Measurements from ENCODE around the gene KCNK3. TPM values are rescaled to one million over a fixed set of nuclear protein-coding genes. Genes with fewer than 3 reads are reported as not detected.

Gene KCNK3
- total RNA-seq, 1 experiment from 2014 or later: 32.8 TPM

DNA sequence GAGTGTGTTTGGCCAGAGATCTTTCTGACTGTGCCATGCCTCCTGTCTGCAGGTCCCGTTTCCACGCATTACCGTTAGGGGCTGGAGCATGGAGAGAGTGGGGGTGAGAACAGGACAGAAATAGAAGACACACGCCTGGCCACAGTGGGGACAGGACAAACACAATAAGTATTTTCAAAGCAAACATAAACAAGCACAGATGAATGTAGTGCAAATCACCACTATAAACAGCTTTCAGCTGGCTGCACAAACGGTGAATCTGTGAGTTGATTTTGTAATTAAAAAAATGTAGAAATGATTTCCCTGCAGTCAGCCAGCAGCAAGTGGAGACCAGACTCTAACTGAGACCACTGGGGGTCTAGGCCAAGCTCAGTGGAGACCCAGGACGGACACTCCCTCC is 6.8 kb downstream of the KCNK3 start:
- CTCF ChIA-PET: no interaction called here
- no TSS peak for BruUV-seq (replicated peaks)
- intact Hi-C loops (cut with micrococcal nuclease; ENCODE audit: unreplicated experiment) (no loop called here), in situ Hi-C loops (cut with HindIII; ENCODE audit: low pct_unique_long_range_greater_than_20kb, low sequenced_read_pairs) (no loop called here)
- Histone ChIP-seq H3K4me1 (ENCODE audit: control insufficient read depth, insufficient read depth, low read length) (peaks cover 6% of the 10 kb centered on the region), H3K4me3 (ENCODE audit: low read depth in 2 of 2, low read length in 2 of 2) (no peak overlapping the region), H3K27me3 (ENCODE audit: control insufficient read depth, insufficient read depth, low read length) (no peaks in the 10 kb centered on the region), H3K9me3 (ENCODE audit: control insufficient read depth, insufficient read depth, low read depth, low read length) (no peaks in the 10 kb centered on the region), H3K27ac (ENCODE audit: low read length) (no peak overlapping the region), H3K36me3 (ENCODE audit: control insufficient read depth, insufficient read depth, low read length) (no peaks in the 10 kb centered on the region)
- DNase-seq (ENCODE audit: low read depth, low spot score) (no peak), ATAC-seq (no peak)
- TF ChIP-seq, protein P1, sequence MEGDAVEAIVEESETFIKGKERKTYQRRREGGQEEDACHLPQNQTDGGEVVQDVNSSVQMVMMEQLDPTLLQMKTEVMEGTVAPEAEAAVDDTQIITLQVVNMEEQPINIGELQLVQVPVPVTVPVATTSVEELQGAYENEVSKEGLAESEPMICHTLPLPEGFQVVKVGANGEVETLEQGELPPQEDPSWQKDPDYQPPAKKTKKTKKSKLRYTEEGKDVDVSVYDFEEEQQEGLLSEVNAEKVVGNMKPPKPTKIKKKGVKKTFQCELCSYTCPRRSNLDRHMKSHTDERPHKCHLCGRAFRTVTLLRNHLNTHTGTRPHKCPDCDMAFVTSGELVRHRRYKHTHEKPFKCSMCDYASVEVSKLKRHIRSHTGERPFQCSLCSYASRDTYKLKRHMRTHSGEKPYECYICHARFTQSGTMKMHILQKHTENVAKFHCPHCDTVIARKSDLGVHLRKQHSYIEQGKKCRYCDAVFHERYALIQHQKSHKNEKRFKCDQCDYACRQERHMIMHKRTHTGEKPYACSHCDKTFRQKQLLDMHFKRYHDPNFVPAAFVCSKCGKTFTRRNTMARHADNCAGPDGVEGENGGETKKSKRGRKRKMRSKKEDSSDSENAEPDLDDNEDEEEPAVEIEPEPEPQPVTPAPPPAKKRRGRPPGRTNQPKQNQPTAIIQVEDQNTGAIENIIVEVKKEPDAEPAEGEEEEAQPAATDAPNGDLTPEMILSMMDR (IDR thresholded peaks at IDR 0.05): no peak
- TF ChIP-seq, protein P2, sequence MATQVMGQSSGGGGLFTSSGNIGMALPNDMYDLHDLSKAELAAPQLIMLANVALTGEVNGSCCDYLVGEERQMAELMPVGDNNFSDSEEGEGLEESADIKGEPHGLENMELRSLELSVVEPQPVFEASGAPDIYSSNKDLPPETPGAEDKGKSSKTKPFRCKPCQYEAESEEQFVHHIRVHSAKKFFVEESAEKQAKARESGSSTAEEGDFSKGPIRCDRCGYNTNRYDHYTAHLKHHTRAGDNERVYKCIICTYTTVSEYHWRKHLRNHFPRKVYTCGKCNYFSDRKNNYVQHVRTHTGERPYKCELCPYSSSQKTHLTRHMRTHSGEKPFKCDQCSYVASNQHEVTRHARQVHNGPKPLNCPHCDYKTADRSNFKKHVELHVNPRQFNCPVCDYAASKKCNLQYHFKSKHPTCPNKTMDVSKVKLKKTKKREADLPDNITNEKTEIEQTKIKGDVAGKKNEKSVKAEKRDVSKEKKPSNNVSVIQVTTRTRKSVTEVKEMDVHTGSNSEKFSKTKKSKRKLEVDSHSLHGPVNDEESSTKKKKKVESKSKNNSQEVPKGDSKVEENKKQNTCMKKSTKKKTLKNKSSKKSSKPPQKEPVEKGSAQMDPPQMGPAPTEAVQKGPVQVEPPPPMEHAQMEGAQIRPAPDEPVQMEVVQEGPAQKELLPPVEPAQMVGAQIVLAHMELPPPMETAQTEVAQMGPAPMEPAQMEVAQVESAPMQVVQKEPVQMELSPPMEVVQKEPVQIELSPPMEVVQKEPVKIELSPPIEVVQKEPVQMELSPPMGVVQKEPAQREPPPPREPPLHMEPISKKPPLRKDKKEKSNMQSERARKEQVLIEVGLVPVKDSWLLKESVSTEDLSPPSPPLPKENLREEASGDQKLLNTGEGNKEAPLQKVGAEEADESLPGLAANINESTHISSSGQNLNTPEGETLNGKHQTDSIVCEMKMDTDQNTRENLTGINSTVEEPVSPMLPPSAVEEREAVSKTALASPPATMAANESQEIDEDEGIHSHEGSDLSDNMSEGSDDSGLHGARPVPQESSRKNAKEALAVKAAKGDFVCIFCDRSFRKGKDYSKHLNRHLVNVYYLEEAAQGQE (IDR thresholded peaks at IDR 0.05; ENCODE audit: insufficient read depth in 1 of 2, low read depth in 2 of 2, low read length in 1 of 2): no peak
- POLR2A ChIA-PET: no interaction called here

DNA sequence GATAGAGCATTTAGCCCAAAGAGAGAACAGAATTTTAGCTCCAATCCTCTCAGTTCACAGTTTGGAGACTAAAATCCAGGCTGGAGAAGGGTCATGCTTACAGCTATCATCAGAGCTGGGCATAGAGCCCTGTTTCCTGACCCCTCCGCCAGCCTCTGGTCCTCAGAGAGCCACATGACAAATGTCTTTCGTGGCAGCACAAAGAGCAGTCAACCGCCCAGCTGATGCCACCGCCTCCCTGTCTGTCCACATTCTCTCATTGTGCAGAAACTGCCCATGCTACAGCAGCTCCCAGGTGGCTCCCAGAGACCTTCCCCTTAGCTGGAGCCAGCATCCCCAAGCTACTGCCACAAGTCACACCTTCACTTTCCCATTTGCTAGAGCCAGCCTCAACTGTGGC is 7.6 kb downstream of the KCNK3 start:
- no peaks in the 10 kb centered on the region for H3K27me3 ChIP-seq (ENCODE audit: control insufficient read depth, insufficient read depth, low read length)
- intact Hi-C loops (cut with micrococcal nuclease; ENCODE audit: unreplicated experiment) (no loop called here), in situ Hi-C loops (cut with HindIII; ENCODE audit: low pct_unique_long_range_greater_than_20kb, low sequenced_read_pairs) (no loop called here)
- H3K4me1 ChIP-seq (ENCODE audit: control insufficient read depth, insufficient read depth, low read length): peaks cover 6% of the 10 kb centered on the region
- TF ChIP-seq, protein P2 (IDR thresholded peaks at IDR 0.05; ENCODE audit: insufficient read depth in 1 of 2, low read depth in 2 of 2, low read length in 1 of 2): no peak
- TF ChIP-seq TCF7L2 (IDR thresholded peaks at IDR 0.05; ENCODE audit: low read depth, low read length) (no peak), POLR2AphosphoS5 (IDR thresholded peaks at IDR 0.05; ENCODE audit: low read depth, low read length) (no peak), SIN3A (IDR thresholded peaks at IDR 0.05; ENCODE audit: borderline replicate concordance, insufficient read depth, low read depth, low read length) (no peak)
- TF ChIP-seq, protein P1 (IDR thresholded peaks at IDR 0.05): no peak
- H3K36me3 ChIP-seq (ENCODE audit: control insufficient read depth, insufficient read depth, low read length): no peaks in the 10 kb centered on the region
- no peak overlapping the region for H3K4me3 ChIP-seq (ENCODE audit: low read depth in 2 of 2, low read length in 2 of 2)
- DNase-seq (ENCODE audit: low read depth, low spot score) (no peak), ATAC-seq (no peak)
- ChIA-PET POLR2A (no interaction called here), CTCF (no interaction called here)
- no peaks in the 10 kb centered on the region for H3K9me3 ChIP-seq (ENCODE audit: control insufficient read depth, insufficient read depth, low read depth, low read length)
- BruUV-seq (replicated peaks): no TSS peak
- no peak overlapping the region for H3K27ac ChIP-seq (ENCODE audit: low read length)
